Measurements from ENCODE around the gene FYN.

DNA sequence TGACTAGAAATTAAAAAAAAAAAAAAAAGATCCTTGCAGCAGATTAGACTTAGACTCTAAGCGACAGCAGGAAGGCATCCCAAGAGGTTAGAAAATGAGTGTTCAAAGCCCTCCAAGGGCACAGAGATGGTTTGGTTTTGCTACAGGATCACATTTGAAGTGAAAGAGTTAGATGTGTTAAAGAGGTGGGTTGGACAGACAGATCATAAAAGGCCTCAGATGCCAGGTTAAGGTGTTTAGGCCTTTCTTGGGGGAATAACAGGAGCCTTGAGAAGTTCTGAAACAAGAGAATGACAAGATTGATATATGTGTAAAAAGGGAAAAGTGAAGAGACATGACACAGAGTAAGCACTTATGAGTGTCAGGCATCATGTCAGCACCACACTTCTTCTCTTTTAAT lies 107.5 kb downstream of the FYN start:
- TF ChIP-seq XRCC5 (IDR thresholded peaks at IDR 0.05; ENCODE audit: low read depth, low read length) (no peak), DIDO1 (tag; IDR thresholded peaks at IDR 0.05; ENCODE audit: low read depth) (no peak)

All from K562 (cell line).